ENCODE results near the gene TEX264.

GRCh38 chr3:51705276-51706020 is 34.4 kb downstream of the TEX264 start:
- TF ChIP-seq EZH2 (IDR thresholded peaks at IDR 0.05; ENCODE audit: low read length): no peak
- TF ChIP-seq, protein P1, sequence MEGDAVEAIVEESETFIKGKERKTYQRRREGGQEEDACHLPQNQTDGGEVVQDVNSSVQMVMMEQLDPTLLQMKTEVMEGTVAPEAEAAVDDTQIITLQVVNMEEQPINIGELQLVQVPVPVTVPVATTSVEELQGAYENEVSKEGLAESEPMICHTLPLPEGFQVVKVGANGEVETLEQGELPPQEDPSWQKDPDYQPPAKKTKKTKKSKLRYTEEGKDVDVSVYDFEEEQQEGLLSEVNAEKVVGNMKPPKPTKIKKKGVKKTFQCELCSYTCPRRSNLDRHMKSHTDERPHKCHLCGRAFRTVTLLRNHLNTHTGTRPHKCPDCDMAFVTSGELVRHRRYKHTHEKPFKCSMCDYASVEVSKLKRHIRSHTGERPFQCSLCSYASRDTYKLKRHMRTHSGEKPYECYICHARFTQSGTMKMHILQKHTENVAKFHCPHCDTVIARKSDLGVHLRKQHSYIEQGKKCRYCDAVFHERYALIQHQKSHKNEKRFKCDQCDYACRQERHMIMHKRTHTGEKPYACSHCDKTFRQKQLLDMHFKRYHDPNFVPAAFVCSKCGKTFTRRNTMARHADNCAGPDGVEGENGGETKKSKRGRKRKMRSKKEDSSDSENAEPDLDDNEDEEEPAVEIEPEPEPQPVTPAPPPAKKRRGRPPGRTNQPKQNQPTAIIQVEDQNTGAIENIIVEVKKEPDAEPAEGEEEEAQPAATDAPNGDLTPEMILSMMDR (optimal IDR thresholded peaks at IDR 0.05 in 1 of 3, IDR thresholded peaks at IDR 0.05 in 1 of 3, conservative IDR thresholded peaks at IDR 0.05 in 1 of 3; ENCODE audit: extremely low read depth in 1 of 3, insufficient read depth in 2 of 3, low read length in 3 of 3): no peak

All from keratinocyte (primary cell).